OCI-M1 (cell line): ENCODE data around the gene SLC9A8.
A peak's percentile ranks its signal among the peaks of the same experiment; 100 is the strongest.
"Not testable (repeated sequence)": the region's sequence is repeated elsewhere in the genome, so short reads cannot be mapped to it uniquely, and the experiment has no call there.

Experiments used
- DNase-seq: peaks from one replicate; lab custom pipeline; 2025; lab: John Stamatoyannopoulos, UW

The SLC9A8 gene

GRCh38 chr20:49850463-49851230 lies 38.0 kb downstream of the SLC9A8 start:
- no peak for DNase-seq

DNA sequence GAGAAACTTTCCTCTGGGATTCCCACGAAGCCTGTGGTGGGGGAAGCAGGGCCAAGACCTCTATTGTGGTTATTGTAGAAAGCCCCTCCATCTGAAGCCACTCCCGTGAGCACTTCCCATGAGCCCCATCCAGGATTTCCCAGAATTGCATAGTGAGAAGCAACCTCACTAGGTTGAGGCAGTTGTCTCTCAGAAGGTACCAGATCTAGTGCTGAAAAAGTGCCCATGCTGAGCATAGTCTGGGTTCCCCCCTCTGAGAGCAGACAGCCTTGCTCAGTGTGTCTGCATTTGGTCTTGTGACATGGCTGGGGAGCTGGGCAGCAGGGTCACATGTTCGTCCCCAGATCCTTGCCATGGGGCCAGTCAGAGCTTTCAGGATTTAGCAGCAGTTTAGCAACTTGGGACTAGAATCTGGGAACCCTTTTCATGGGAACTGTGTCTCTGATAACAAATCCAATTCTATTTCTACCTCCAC lies 38.6 kb downstream of the SLC9A8 start:
- no peak for DNase-seq

DNA sequence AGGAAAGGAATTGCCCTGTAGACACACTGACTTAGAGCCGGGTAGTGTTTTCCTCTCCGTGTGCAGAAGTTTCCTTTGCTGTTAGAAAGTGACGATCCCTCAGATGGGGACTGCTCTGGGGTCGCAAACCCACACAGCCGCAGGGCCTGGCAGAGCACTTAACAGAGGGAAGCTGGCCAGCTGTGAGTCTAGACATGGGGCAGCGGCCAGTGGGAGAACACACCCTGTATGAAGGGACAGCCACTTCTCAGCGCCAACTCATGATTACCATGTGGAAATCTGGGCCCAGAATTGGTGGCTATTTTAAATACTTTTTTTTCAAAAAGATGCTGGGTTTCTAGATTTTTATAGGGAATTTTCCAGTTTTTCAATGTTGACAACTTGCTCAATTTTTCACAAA lies 39.4 kb downstream of the SLC9A8 start:
- DNase-seq = no peak

DNA sequence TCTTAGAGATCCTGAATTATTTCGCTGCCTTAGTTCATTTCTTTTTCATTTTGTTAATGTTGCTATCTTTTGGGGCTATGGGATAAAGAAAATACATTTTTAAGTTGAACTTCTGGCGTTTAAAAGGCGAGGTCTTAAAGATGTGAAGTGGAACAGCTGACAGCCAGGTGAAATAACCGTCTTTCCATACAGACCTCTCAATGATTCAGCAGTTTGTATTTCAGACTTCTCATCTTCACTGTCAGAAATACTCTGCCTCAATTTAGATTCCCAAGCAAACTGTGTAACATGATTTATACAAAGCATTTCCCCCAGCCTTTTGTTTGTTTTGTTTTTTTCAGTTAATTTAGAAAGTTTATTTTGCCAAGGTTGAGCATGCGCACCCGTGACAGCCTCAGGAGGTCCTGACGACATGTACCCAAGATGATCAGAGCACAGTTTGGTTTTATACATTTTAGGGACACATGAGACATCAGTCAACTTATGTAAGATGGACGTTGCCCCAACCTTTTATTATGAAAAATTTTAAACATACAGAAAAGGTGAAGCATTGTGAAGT lies 40.0 kb downstream of the SLC9A8 start:
- no peak for DNase-seq

- DNase-seq = no peak
Observed at GRCh38 chr20:49853640-49854039, 41.0 kb downstream of the SLC9A8 start.

DNA sequence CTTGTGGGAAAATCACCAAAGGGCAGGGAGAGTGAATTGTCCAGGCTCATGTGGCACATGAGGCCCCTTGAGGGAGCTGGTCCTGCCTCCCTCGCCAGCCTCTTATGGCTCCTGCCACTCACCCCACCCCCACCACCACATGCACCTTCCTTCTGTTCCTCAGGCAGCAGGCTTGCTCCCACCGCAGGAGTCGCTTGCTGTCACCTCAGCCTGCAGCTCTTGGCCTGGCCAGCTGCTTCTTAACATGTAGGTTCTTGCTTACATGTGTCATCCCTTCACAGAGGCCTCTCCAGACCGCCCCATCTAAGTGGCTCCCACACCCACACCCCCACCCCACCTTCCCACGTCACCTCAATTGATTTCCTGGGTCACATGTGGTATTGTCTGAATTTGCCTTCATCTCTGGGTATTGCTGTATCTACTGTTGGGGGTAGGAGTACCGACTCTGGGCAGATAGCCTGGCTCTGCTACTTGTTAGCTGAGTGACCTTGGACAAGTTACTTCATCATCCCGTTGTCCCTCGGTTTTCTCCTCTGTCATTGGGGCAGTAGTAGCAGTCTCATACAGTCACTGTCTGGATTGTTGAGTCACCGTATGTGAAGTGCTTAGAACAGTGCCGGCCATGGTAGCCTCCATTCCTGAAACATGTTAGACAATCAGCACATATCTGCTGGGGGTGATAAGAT lies 41.7 kb downstream of the SLC9A8 start:
- DNase-seq = no peak

- DNase-seq = no peak
Observed at GRCh38 chr20:49856904-49857303, 44.3 kb downstream of the SLC9A8 start.

GRCh38 chr20:49858076-49858585 lies 45.5 kb downstream of the SLC9A8 start:
- DNase-seq = no peak

DNA sequence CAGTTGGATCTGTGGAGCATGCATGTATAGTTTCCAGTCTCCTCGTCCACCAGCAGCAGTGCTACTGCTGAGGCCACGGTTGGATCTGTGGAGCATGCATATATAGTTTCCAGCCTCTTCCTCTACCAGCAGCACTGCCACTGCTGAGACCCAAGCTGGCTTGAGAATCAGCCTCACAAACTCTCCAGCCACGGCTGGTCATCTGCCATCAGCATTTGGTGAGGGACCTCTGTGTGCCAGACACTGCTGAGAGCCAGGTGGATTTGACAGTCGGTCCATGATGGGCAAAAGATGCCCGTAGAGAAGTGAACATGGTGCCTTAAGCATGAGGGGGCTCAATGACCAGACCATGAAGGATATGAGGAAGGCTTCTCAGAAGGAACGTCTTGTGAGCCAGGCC lies 46.4 kb downstream of the SLC9A8 start:
- DNase-seq = no peak

DNA sequence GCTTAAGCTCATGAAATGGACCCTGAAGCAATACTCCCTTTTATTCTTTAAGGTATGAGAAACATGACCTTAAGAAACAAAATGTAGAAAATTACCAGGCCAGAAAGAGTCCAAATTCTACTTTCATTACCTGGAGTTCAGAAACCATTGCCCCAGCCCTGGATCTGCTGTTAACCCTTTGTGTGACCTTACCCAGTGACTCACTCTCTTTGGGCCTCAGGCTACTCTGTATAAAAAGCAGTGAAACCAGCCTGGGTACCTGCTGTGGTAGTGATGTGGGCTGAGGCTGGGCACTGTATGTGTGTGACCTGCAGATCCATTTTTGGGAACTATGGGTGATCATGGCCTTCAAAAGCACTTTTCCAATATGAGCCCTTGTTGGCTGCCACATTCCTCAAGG lies 47.2 kb downstream of the SLC9A8 start:
- no peak for DNase-seq

- not testable (repeated sequence) for DNase-seq
Observed at GRCh38 chr20:49861232-49861631, 48.6 kb downstream of the SLC9A8 start.

GRCh38 chr20:49862607-49863200 lies 50.1 kb downstream of the SLC9A8 start:
- DNase-seq = no peak

DNA sequence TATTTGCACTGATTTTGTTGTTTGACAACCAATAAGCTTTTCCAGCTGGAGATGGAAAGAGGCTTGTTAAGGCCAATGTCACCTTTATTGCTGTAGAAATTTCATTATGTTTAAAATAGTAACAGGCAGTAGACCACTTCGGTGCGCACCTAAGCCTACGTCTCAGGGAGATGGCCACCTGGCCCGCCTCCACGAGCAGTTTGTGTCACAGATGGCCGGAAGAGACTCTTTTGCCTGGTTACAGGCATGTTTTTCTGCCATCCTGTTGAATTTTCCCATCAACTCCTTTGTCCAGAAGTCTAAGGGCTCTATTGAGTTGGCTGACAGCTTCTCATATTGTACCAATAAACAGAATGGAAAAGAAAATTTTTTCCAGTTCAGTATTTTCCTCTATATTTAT lies 51.0 kb downstream of the SLC9A8 start:
- no peak for DNase-seq

- no peak for DNase-seq
Observed at GRCh38 chr20:49865559-49865958, 52.9 kb downstream of the SLC9A8 start.

DNA sequence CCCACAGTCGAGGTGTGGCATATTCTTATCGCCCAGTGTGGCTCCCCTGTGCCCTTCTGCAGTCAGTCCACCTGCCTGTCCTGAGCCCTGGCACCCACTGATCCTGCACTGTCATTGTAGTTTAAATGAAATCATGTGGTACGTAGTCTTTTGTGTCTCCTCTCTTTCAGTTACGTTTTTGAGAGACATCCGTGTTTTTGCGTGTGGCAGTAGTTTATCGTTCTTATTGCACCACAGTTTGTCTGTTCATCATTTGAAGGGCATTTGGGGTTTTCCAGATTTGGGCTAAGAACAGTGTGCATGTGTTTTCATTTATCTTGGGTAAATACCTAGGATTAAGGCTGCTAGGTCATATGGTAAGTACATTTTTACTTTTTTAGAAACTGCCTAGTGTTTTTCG lies 53.4 kb downstream of the SLC9A8 start:
- DNase-seq = no peak

GRCh38 chr20:49867453-49868215 lies 55.0 kb downstream of the SLC9A8 start:
- no peak for DNase-seq

- DNase-seq = peak; percentile 43
Observed at GRCh38 chr20:49868538-49868937, 55.9 kb downstream of the SLC9A8 start.

DNA sequence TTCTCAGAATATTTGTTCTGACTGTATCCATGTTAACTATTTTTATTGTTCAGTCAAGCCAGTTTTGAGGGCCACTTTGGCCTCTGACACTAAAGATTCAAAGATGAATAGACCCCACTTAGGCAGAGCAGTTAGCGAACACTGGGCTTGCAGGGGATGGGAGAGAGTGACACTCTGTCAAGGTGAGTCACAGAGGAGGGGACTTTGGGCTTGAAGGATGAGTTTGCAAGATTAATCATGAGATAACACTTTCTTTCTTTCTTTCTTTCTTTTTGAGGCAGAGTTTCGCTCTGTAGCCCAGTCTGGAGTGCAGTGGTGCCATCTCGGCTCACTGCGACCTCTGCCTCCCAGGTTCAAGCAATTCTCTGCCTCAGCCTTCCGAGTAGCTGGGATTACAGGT lies 56.3 kb downstream of the SLC9A8 start:
- DNase-seq = no peak

DNA sequence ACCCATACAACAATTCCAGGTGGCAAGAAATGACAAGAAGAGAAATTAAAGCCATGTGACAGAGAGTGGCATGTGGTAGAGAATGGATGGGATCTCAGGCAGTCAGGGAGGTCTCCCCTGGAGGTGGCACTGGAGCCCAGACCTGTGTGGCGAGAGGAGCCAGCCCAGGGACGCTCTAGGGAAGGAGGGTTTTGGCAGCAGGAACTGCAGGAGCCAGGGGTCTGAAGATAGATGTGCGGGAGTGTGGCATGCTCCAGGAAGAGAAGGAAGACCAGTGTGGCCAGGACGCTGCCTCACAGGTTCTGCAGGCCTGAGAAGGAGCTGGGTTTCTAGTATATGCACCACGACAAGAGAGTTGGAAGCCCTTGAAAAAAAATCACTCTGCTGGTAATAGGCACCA lies 57.6 kb downstream of the SLC9A8 start:
- no peak for DNase-seq

- no peak for DNase-seq
Observed at GRCh38 chr20:49871391-49871948, 58.8 kb downstream of the SLC9A8 start.

- DNase-seq = no peak
Observed at GRCh38 chr20:49872056-49872455, 59.4 kb downstream of the SLC9A8 start.

- DNase-seq = no peak
Observed at GRCh38 chr20:49874696-49875095, 62.1 kb downstream of the SLC9A8 start.
